Endodermal cell (in vitro differentiated cells): ENCODE measurements around the gene SCAND1. TPM values are rescaled to one million over a fixed set of nuclear protein-coding genes. Genes with fewer than 3 reads are reported as not detected.

Experiments
- DNase-seq: peaks from one replicate; pipeline ENCODE4 v3.0.0-alpha.2; 2017
- H3K27ac ChIP-seq: 2 replicates; pipeline ENCODE4 v1.5.1; 2013; ENCODE audit warnings: mild to moderate bottlenecking, low read depth, low read length, moderate library complexity
- H3K27me3 ChIP-seq: 2 replicates; pipeline ENCODE4 v1.6.1; 2013; ENCODE audit warnings: mild to moderate bottlenecking, low read length, moderate library complexity; ENCODE audit not compliant: insufficient read depth, control insufficient read depth, poor library complexity, severe bottlenecking
- H3K36me3 ChIP-seq: 2 replicates; pipeline ENCODE4 v1.7.0; 2013; ENCODE audit warnings: mild to moderate bottlenecking, low read length, moderate library complexity; ENCODE audit not compliant: control insufficient read depth, insufficient read depth
- H3K4me1 ChIP-seq: one replicate; pipeline ENCODE4 v1.7.0; 2013; ENCODE audit warnings: low read length; ENCODE audit not compliant: control insufficient read depth, insufficient read depth
- H3K4me3 ChIP-seq: 2 replicates; pipeline ENCODE4 v1.5.1; 2013; ENCODE audit warnings: mild to moderate bottlenecking, low read length, moderate library complexity
- H3K9ac ChIP-seq: 2 replicates; pipeline ENCODE4 v1.6.1; 2013; ENCODE audit warnings: mild to moderate bottlenecking, low read length, moderate library complexity; ENCODE audit not compliant: poor library complexity, severe bottlenecking; ENCODE audit errors: extremely low read depth
- H3K9me3 ChIP-seq: 2 replicates; pipeline ENCODE4 v1.6.1; 2013; ENCODE audit warnings: mild to moderate bottlenecking, low read length, moderate library complexity; ENCODE audit not compliant: control insufficient read depth
- H3K27ac Mint-ChIP-seq: 2 replicates; pipeline ENCODE4 v1.8.0; 2020; ENCODE audit warnings: mixed read lengths
- H3K27me3 Mint-ChIP-seq: 2 replicates; pipeline ENCODE4 v1.8.0; 2021; ENCODE audit warnings: mild to moderate bottlenecking, mixed read lengths; ENCODE audit not compliant: insufficient read depth
- H3K36me3 Mint-ChIP-seq: 2 replicates; pipeline ENCODE4 v1.8.0; 2020; ENCODE audit warnings: low read depth, mixed read lengths
- H3K4me1 Mint-ChIP-seq: 2 replicates; pipeline ENCODE4 v1.8.0; 2020; ENCODE audit warnings: mixed read lengths
- H3K4me3 Mint-ChIP-seq: 2 replicates; pipeline ENCODE4 v1.8.0; 2020; ENCODE audit warnings: mild to moderate bottlenecking, moderate library complexity, mixed read lengths
- H3K9me3 Mint-ChIP-seq: 2 replicates; pipeline ENCODE4 v1.8.0; 2020; ENCODE audit warnings: mild to moderate bottlenecking, mixed read lengths
- WGBS, 2 experiments: methylation state at CpG; one replicate each; pipeline versions ENCODE4 v1.1.5 to v1.1.7; 2013; ENCODE audit warnings: missing lambda C conversion rate in 2 of 2, mixed read lengths in 1 of 2; ENCODE audit not compliant: insufficient coverage in 1 of 2, insufficient read length in 1 of 2; 5-methylcytosine and 5-hydroxymethylcytosine counted together
- total RNA-seq, 2 donors: library from RNA; stranded (reverse); fragmentation: NEBNext Ultra II Directional in 1 of 2; extraction: Animal tissue kit (Norgen Biotek cat#: 25700) in 1 of 2; gene quantifications; 2 replicates in 1 of 2; 3 replicates in 1 of 2; pipeline ENCODE4 v1.2.1, GENCODE V29; 2021
- TF ChIP-seq, protein P1 (sequence below): fragments of 200-600 bp; sonication (generic); conservative IDR thresholded peaks from 2 replicates; pipeline ENCODE4 v1.5.0; 2021; ENCODE audit warnings: antibody characterized with exemption, mild to moderate bottlenecking

The SCAND1 gene
- total RNA-seq, 2 donors from 2014 or later, result 56.3 to 59.5 TPM

DNA sequence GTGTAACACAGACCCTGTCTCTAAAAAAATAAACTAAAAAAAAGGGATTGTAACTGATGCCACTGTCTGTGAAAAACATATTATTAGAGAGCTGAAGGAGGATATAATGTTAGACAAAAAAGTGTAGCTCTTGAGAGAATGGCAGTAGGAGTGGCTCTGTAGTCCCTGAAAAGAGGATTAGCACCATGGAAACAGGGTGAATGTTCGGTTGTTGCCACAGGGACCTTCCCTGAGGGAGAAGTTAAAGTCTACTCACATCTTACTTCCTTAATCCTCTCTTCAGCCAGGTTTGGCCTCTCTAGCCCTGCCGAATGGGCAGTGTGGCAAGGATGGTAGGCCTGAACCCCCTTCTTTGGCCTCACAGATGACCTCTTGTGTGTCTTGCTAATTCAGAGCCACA lies 12.1 kb downstream of the SCAND1 start:
- Mint-ChIP-seq H3K27ac (peak overlapping the region; percentile 86), H3K27me3 (no peaks in the 10 kb centered on the region), H3K4me3 (no peak overlapping the region), H3K36me3 (peaks cover 53% of the 10 kb centered on the region), H3K4me1 (peaks cover 11% of the 10 kb centered on the region), H3K9me3 (no peaks in the 10 kb centered on the region)
- peaks cover 2% of the 10 kb centered on the region for H3K4me1 ChIP-seq
- no peak overlapping the region for H3K9ac ChIP-seq
- no peak overlapping the region for H3K27ac ChIP-seq
- no peaks in the 10 kb centered on the region for H3K27me3 ChIP-seq
- DNase-seq, result no peak
- TF ChIP-seq, protein P1, sequence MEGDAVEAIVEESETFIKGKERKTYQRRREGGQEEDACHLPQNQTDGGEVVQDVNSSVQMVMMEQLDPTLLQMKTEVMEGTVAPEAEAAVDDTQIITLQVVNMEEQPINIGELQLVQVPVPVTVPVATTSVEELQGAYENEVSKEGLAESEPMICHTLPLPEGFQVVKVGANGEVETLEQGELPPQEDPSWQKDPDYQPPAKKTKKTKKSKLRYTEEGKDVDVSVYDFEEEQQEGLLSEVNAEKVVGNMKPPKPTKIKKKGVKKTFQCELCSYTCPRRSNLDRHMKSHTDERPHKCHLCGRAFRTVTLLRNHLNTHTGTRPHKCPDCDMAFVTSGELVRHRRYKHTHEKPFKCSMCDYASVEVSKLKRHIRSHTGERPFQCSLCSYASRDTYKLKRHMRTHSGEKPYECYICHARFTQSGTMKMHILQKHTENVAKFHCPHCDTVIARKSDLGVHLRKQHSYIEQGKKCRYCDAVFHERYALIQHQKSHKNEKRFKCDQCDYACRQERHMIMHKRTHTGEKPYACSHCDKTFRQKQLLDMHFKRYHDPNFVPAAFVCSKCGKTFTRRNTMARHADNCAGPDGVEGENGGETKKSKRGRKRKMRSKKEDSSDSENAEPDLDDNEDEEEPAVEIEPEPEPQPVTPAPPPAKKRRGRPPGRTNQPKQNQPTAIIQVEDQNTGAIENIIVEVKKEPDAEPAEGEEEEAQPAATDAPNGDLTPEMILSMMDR, result no peak
- H3K36me3 ChIP-seq, result peaks cover 56% of the 10 kb centered on the region
- WGBS, 2 experiments, result 70 to 80% methylated on average over 1 to 2 of the region's 2 CpGs
- peaks cover 5% of the 10 kb centered on the region for H3K9me3 ChIP-seq
- H3K4me3 ChIP-seq, result no peak overlapping the region

DNA sequence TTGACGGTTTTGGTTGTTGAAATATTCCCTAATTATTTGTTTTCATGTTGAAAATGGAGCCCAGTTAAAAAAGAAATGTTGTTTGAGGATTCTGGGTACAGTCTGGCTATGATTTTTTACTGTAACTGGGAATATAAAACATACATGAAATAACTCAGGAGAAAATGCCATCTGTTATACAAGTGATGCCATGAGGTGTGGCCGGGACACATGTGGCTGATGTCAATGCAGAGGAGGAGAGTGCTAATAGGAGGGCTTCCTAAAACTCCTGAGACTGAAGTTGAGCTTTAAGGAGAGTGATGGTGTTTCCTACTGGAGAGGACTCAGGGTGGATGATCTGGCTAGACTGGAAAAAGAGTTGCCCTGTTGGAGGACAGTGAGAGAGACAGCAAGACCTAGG lies 12.7 kb downstream of the SCAND1 start:
- no peak overlapping the region for H3K9ac ChIP-seq
- H3K36me3 Mint-ChIP-seq, result peaks cover 54% of the 10 kb centered on the region
- no peaks in the 10 kb centered on the region for H3K9me3 Mint-ChIP-seq
- 93 to 100% methylated on average over 2 of the region's 2 CpGs for WGBS, 2 experiments
- no peaks in the 10 kb centered on the region for H3K27me3 Mint-ChIP-seq
- no peak overlapping the region for H3K27ac ChIP-seq
- H3K9me3 ChIP-seq, result peaks cover 8% of the 10 kb centered on the region
- TF ChIP-seq, protein P1, result no peak
- peak overlapping the region; percentile 36 for H3K27ac Mint-ChIP-seq
- peaks cover 10% of the 10 kb centered on the region for H3K4me1 Mint-ChIP-seq
- H3K27me3 ChIP-seq, result no peaks in the 10 kb centered on the region
- no peak overlapping the region for H3K4me3 ChIP-seq
- H3K36me3 ChIP-seq, result peaks cover 60% of the 10 kb centered on the region
- H3K4me1 ChIP-seq, result peaks cover 2% of the 10 kb centered on the region
- H3K4me3 Mint-ChIP-seq, result no peak overlapping the region
- no peak for DNase-seq

DNA sequence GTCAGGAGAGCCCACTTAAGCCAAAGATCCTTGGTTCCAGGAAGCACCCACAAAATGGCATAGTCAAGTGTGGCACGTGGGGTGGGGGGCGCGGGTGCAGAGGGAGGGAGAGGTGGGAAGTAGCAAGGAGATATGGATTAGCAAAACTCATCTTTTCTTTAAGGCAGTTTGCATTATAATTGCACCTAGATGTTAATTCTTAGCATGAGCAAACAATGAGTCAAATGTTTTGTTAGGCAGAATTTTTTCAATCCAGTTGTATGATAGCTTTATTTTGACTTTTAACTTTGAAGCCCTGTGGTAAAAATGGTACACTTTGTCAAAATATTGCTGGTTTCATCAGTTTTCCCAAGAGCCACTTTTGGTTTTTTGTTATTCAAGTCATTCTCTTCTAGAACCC lies 15.0 kb downstream of the SCAND1 start:
- no peaks in the 10 kb centered on the region for H3K27me3 Mint-ChIP-seq
- Histone ChIP-seq H3K36me3 (peaks cover 60% of the 10 kb centered on the region), H3K4me1 (peaks cover 3% of the 10 kb centered on the region), H3K27ac (no peak overlapping the region), H3K9me3 (peaks cover 9% of the 10 kb centered on the region), H3K27me3 (no peaks in the 10 kb centered on the region), H3K9ac (no peak overlapping the region), H3K4me3 (no peak overlapping the region)
- WGBS, 2 experiments, result 80 to 88% methylated on average over 3 of the region's 3 CpGs
- H3K9me3 Mint-ChIP-seq, result no peaks in the 10 kb centered on the region
- peaks cover 18% of the 10 kb centered on the region for H3K4me1 Mint-ChIP-seq
- peak overlapping the region; percentile 39 for H3K27ac Mint-ChIP-seq
- TF ChIP-seq, protein P1, result no peak
- H3K36me3 Mint-ChIP-seq, result peaks cover 62% of the 10 kb centered on the region
- no peak overlapping the region for H3K4me3 Mint-ChIP-seq
- DNase-seq, result no peak
